IMR-90 (cell line): Measurements from ENCODE around the gene KRT6B. TPM values are rescaled to one million over a fixed set of nuclear protein-coding genes. Genes with fewer than 3 reads are reported as not detected.
"Not testable (repeated sequence)": the region's sequence is repeated elsewhere in the genome, so short reads cannot be mapped to it uniquely, and the experiment has no call there.

ENCODE experiments used
- ATAC-seq: fragments of 200-7000 bp; cut with Tn5 transposase; 2 replicates; pipeline ENCODE4 v1.9.1; 2020; ENCODE audit warnings: low read depth, mild to moderate bottlenecking, moderate library complexity
- BruUV-seq: library from RNA; stranded (reverse); fragments of 400-500 nt; replicated peaks from 2 replicates; lab custom pipeline; 2021; lab: Mats Ljungman, UMichigan
- CTCF ChIA-PET: fragments of 300-600 bp; formaldehyde crosslinking; extraction: SDS; loops from one replicate; lab custom pipeline; 2021; ENCODE audit warnings: antibody characterized with exemption; lab: Yijun Ruan, JAX
- POLR2A ChIA-PET: fragments of 300-600 bp; sonication (Branson Sonifier 250); formaldehyde crosslinking; loops from one replicate; lab custom pipeline; 2022; ENCODE audit warnings: antibody characterized with exemption; ENCODE audit not compliant: unreplicated experiment; lab: Charles Lee
- DNase-seq: peaks from one replicate; pipeline ENCODE4 v3.0.0; 2013
- H2AFZ ChIP-seq: replicated peaks from 2 replicates; pipeline ENCODE3; 2013; ENCODE audit warnings: low read length, mild to moderate bottlenecking; ENCODE audit not compliant: poor library complexity
- H2AK5ac ChIP-seq: 2 replicates; pipeline ENCODE4 v1.6.1; 2013; ENCODE audit warnings: low read depth, low read length, inconsistent platforms
- H2AK9ac ChIP-seq: replicated peaks from 2 replicates; pipeline ENCODE3; 2013; ENCODE audit warnings: mild to moderate bottlenecking, low read depth, low read length, moderate library complexity; ENCODE audit not compliant: poor library complexity
- H2BK120ac ChIP-seq: 2 replicates; pipeline ENCODE4 v1.6.1; 2013; ENCODE audit warnings: low read depth, low read length, inconsistent platforms
- H2BK15ac ChIP-seq: 3 replicates; pipeline ENCODE4 v1.6.1; 2013; ENCODE audit warnings: low read depth, low read length, inconsistent platforms
- H2BK20ac ChIP-seq: 2 replicates; pipeline ENCODE4 v1.6.1; 2013; ENCODE audit warnings: low read depth, mild to moderate bottlenecking, inconsistent platforms, low read length, moderate library complexity
- H2BK5ac ChIP-seq: 2 replicates; pipeline ENCODE4 v1.6.1; 2013; ENCODE audit warnings: mild to moderate bottlenecking, low read depth, low read length, inconsistent platforms; ENCODE audit not compliant: poor library complexity, severe bottlenecking
- H3K14ac ChIP-seq: replicated peaks from 2 replicates; pipeline ENCODE4 v1.6.1; 2013; ENCODE audit warnings: low read depth, low read length, inconsistent platforms
- H3K18ac ChIP-seq: 2 replicates; pipeline ENCODE4 v1.6.1; 2013; ENCODE audit warnings: low read depth, low read length, control low read depth
- H3K23ac ChIP-seq: 2 replicates; pipeline ENCODE4 v1.6.1; 2013; ENCODE audit warnings: low read depth, low read length, inconsistent platforms
- H3K27ac ChIP-seq: 2 replicates; pipeline ENCODE4 v1.5.1; 2013; ENCODE audit warnings: mild to moderate bottlenecking, control low read depth, low read length; ENCODE audit not compliant: insufficient read depth
- H3K27me3 ChIP-seq: 2 replicates; pipeline ENCODE4 v1.6.1; 2013; ENCODE audit warnings: low read length; ENCODE audit not compliant: control insufficient read depth, insufficient read depth
- H3K36me3 ChIP-seq: 2 replicates; pipeline ENCODE4 v1.6.1; 2013; ENCODE audit warnings: low read length, mixed read lengths; ENCODE audit not compliant: control insufficient read depth, insufficient read depth
- H3K4ac ChIP-seq: 2 replicates; pipeline ENCODE4 v1.6.1; 2013; ENCODE audit warnings: low read depth, low read length, inconsistent platforms
- H3K4me1 ChIP-seq: 2 replicates; pipeline ENCODE4 v1.6.1; 2013; ENCODE audit warnings: low read length, mixed read lengths; ENCODE audit not compliant: control insufficient read depth, insufficient read depth
- H3K4me2 ChIP-seq: 2 replicates; pipeline ENCODE4 v1.6.1; 2013; ENCODE audit warnings: low read depth, mild to moderate bottlenecking, control low read depth, low read length, moderate library complexity
- H3K4me3 ChIP-seq: 2 replicates; pipeline ENCODE4 v1.5.1; 2013; ENCODE audit warnings: low read depth, mild to moderate bottlenecking, control low read depth, low read length, moderate library complexity; ENCODE audit not compliant: insufficient read depth
- H3K56ac ChIP-seq: 2 replicates; pipeline ENCODE4 v1.6.1; 2013; ENCODE audit warnings: low read length, inconsistent platforms; ENCODE audit not compliant: insufficient read depth; ENCODE audit errors: extremely low read depth
- H3K79me1 ChIP-seq, 2 experiments: 2 replicates each; pipeline ENCODE4 v1.6.1; 2013; ENCODE audit warnings: low read length in 2 of 2, inconsistent platforms in 1 of 2, low read depth in 1 of 2
- H3K9ac ChIP-seq: 2 replicates; pipeline ENCODE4 v1.6.1; 2013; ENCODE audit warnings: low read depth, low read length, control low read depth
- H3K9me1 ChIP-seq: 2 replicates; pipeline ENCODE4 v1.6.1; 2013; ENCODE audit warnings: low read length, inconsistent platforms; ENCODE audit not compliant: insufficient read depth
- H3K9me3 ChIP-seq: 2 replicates; pipeline ENCODE4 v1.6.1; 2013; ENCODE audit warnings: low read length; ENCODE audit not compliant: control insufficient read depth, insufficient read depth
- H4K20me1 ChIP-seq: 2 replicates; pipeline ENCODE4 v1.6.1; 2013; ENCODE audit warnings: low read length, inconsistent platforms; ENCODE audit not compliant: insufficient read depth
- H4K5ac ChIP-seq: 2 replicates; pipeline ENCODE4 v1.6.1; 2013; ENCODE audit warnings: mild to moderate bottlenecking, low read depth, low read length, control low read depth
- H4K8ac ChIP-seq, 2 experiments: 2 replicates each; pipeline ENCODE4 v1.6.1; 2013; ENCODE audit warnings: low read depth in 2 of 2, low read length in 2 of 2, control low read depth in 1 of 2, inconsistent platforms in 1 of 2
- H4K91ac ChIP-seq: 2 replicates; pipeline ENCODE4 v1.6.1; 2013; ENCODE audit warnings: low read depth, low read length, inconsistent platforms; ENCODE audit not compliant: insufficient read depth
- WGBS, 2 experiments: methylation state at CpG; one replicate each; pipeline versions ENCODE4 v1.1.5 to v1.1.7; 2013; ENCODE audit warnings: missing lambda C conversion rate in 2 of 2; ENCODE audit not compliant: insufficient read length in 1 of 2; ENCODE audit errors: extremely low coverage in 2 of 2; 5-methylcytosine and 5-hydroxymethylcytosine counted together
- dilution Hi-C: fragments of 300-500 bp; cut with HindIII; formaldehyde crosslinking; loops from one replicate; pipeline ENCODE4 v1.14.3; 2018; ENCODE audit warnings: low sequenced_read_pairs; ENCODE audit not compliant: unreplicated experiment
- in situ Hi-C: fragments of 300-500 bp; cut with MboI; formaldehyde crosslinking; loops from 3 replicates; pipeline ENCODE4 v1.14.3; 2019; ENCODE audit warnings: low sequenced_read_pairs, inconsistent platforms, mixed read lengths
- intact Hi-C: fragments of 100-400 bp; cut with micrococcal nuclease; formaldehyde crosslinking; loops from 2 replicates; pipeline ENCODE4 v1.10.0; 2022
- polyA plus RNA-seq, 3 experiments: library from polyadenylated mRNA; depleted of rRNA; stranded (reverse); fragments of >200 nt; gene quantifications; 2 replicates each; pipeline ENCODE4 v1.2.3, GENCODE V29; 2012; ENCODE audit warnings: low replicate concordance in 1 of 3
- total RNA-seq: library from RNA; depleted of rRNA; stranded (reverse); fragments of >200 nt; gene quantifications from 2 replicates; pipeline ENCODE4 v1.2.3, GENCODE V29; 2012

KRT6B gene
- total and polyA plus RNA-seq, 2 of the 4 experiments (the other 2 are of a cell fraction), result not detected

GRCh38 chr12:52410589-52411248 is 41.2 kb downstream of the KRT6B start:
- in situ Hi-C loops, H4K20me1 ChIP-seq, dilution Hi-C loops, H3K56ac ChIP-seq, H2BK20ac ChIP-seq, H4K91ac ChIP-seq, H3K18ac ChIP-seq, H3K79me1 ChIP-seq, H2AFZ ChIP-seq, H2AK9ac ChIP-seq, H3K36me3 ChIP-seq, H2BK120ac ChIP-seq, ATAC-seq, H3K14ac ChIP-seq, H3K9me3 ChIP-seq, H3K9me1 ChIP-seq, DNase-seq, POLR2A ChIA-PET, H3K4me1 ChIP-seq, H2BK15ac ChIP-seq, H3K23ac ChIP-seq, H3K9ac ChIP-seq, H3K4me3 ChIP-seq, H4K8ac ChIP-seq, H4K5ac ChIP-seq, CTCF ChIA-PET, H2BK5ac ChIP-seq, H3K27ac ChIP-seq, BruUV-seq, H3K4me2 ChIP-seq, H3K4ac ChIP-seq, H2AK5ac ChIP-seq, intact Hi-C loops: not testable (repeated sequence)
- peaks cover 19% of the 10 kb centered on the region for H3K27me3 ChIP-seq
- WGBS, 2 experiments, result no CpG with 5 or more reads among the region's 1 CpG
